ENCODE results near the gene RAB12. TPM values are rescaled to one million over a fixed set of nuclear protein-coding genes. Genes with fewer than 3 reads are reported as not detected.
A peak's percentile ranks its signal among the peaks of the same experiment; 100 is the strongest.

Gene RAB12
- total and polyA plus RNA-seq, 2 of the 13 experiments (the other 11 are each of a cell fraction or from before 2014, with no cell fraction given), result 9.5 to 25.3 TPM

DNA sequence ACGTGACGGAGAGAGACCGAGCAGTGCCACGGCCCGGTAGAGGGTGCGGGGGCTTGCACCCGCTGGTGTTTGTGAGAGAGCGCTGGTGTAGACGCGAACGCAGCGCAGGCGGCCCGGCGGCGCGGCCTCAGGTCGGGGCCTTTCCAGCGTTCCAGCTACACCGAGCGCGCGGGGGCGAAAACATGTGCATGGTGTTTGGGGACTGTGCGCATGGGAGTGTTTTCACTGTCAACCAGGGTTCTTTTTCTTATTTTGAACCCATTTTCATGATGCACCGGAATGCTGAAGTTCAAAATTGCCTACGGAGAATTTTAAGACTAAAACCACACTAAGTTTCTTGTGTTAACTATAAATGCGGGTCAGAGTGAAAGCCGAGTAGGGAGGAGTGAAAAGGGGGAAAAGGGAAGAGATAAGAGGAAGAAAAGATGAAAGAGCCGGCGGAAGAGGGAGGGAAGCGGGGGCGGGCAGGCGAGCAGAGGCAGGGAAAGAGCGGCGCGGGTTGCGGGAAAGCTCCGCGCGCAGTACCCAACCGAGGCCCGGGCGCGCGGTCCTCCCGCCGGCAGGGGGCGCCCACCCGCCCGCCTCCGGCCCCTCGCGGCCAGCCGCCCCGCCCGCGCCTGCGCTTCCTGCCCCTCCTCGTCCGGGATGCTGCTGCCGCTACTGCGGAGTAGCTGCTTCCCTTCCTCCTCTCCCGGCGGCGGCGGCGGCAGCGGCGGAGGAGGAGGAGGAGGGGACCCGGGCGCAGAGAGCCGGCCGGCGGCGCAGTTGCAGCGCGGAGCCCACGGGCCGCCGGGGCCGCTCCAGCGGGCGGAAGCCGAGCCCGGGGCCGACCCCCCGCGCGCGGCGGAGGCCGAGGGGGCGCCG, at the start of gene RAB12 (continued):
- TF ChIP-seq ZNF577 (CRISPR knock-in tag; IDR thresholded peaks at IDR 0.05; ENCODE audit: borderline replicate concordance, low read depth) (no peak), FOXO1 (CRISPR knock-in tag; IDR thresholded peaks at IDR 0.05) (no peak), NFATC3 (CRISPR knock-in tag; IDR thresholded peaks at IDR 0.05) (peak; percentile 15; the same call in 1 of the 2 replicates), SETDB1 (CRISPR knock-in tag; IDR thresholded peaks at IDR 0.05; ENCODE audit: borderline replicate concordance) (no peak), ATF1 (CRISPR knock-in tag; IDR thresholded peaks at IDR 0.05) (no peak), ZSCAN12 (CRISPR knock-in tag; IDR thresholded peaks at IDR 0.05) (no peak), EED (CRISPR knock-in tag; IDR thresholded peaks at IDR 0.05) (no peak), HNRNPUL1 (IDR thresholded peaks at IDR 0.05; ENCODE audit: low read depth, low read length) (no peak), CC2D1A (CRISPR knock-in tag; IDR thresholded peaks at IDR 0.05) (no peak), RFX3 (CRISPR knock-in tag; IDR thresholded peaks at IDR 0.05) (no peak), KMT2B (CRISPR knock-in tag; IDR thresholded peaks at IDR 0.05) (0 out of 2 replicates have a peak, but pooled peaks have one; percentile 25), MTA3 (CRISPR knock-in tag; IDR thresholded peaks at IDR 0.05) (no peak), ZFP36L1 (CRISPR knock-in tag; IDR thresholded peaks at IDR 0.05) (no peak), ZNF451 (CRISPR knock-in tag; IDR thresholded peaks at IDR 0.05) (no peak), SCMH1 (CRISPR knock-in tag; IDR thresholded peaks at IDR 0.05; ENCODE audit: borderline replicate concordance) (no peak), ZNF138 (CRISPR knock-in tag; IDR thresholded peaks at IDR 0.05; ENCODE audit: low read depth) (no peak), TBP (CRISPR knock-in tag; IDR thresholded peaks at IDR 0.05) (no peak), JUNB (CRISPR knock-in tag; IDR thresholded peaks at IDR 0.05; ENCODE audit: borderline replicate concordance) (no peak), ZFX (CRISPR knock-in tag; IDR thresholded peaks at IDR 0.05; ENCODE audit: low read depth) (peak; percentile 39)
- TF ChIP-seq, protein P1, sequence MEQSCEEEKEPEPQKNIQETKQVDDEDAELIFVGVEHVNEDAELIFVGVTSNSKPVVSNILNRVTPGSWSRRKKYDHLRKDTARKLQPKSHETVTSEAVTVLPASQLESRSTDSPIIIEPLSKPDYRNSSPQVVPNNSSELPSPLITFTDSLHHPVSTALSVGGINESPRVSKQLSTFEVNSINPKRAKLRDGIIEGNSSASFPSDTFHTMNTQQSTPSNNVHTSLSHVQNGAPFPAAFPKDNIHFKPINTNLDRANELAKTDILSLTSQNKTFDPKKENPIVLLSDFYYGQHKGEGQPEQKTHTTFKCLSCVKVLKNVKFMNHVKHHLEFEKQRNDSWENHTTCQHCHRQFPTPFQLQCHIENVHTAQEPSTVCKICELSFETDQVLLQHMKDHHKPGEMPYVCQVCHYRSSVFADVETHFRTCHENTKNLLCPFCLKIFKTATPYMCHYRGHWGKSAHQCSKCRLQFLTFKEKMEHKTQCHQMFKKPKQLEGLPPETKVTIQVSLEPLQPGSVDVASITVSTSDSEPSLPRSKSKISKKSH (CRISPR knock-in tag; IDR thresholded peaks at IDR 0.05; ENCODE audit: borderline replicate concordance), result no peak
- TF ChIP-seq, protein P2, sequence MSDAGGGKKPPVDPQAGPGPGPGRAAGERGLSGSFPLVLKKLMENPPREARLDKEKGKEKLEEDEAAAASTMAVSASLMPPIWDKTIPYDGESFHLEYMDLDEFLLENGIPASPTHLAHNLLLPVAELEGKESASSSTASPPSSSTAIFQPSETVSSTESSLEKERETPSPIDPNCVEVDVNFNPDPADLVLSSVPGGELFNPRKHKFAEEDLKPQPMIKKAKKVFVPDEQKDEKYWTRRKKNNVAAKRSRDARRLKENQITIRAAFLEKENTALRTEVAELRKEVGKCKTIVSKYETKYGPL (CRISPR knock-in tag; IDR thresholded peaks at IDR 0.05), result no peak
- TF ChIP-seq, protein P3, sequence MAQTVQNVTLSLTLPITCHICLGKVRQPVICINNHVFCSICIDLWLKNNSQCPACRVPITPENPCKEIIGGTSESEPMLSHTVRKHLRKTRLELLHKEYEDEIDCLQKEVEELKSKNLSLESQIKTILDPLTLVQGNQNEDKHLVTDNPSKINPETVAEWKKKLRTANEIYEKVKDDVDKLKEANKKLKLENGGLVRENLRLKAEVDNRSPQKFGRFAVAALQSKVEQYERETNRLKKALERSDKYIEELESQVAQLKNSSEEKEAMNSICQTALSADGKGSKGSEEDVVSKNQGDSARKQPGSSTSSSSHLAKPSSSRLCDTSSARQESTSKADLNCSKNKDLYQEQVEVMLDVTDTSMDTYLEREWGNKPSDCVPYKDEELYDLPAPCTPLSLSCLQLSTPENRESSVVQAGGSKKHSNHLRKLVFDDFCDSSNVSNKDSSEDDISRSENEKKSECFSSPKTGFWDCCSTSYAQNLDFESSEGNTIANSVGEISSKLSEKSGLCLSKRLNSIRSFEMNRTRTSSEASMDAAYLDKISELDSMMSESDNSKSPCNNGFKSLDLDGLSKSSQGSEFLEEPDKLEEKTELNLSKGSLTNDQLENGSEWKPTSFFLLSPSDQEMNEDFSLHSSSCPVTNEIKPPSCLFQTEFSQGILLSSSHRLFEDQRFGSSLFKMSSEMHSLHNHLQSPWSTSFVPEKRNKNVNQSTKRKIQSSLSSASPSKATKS (CRISPR knock-in tag; IDR thresholded peaks at IDR 0.05), result no peak
- TF ChIP-seq, protein P4, sequence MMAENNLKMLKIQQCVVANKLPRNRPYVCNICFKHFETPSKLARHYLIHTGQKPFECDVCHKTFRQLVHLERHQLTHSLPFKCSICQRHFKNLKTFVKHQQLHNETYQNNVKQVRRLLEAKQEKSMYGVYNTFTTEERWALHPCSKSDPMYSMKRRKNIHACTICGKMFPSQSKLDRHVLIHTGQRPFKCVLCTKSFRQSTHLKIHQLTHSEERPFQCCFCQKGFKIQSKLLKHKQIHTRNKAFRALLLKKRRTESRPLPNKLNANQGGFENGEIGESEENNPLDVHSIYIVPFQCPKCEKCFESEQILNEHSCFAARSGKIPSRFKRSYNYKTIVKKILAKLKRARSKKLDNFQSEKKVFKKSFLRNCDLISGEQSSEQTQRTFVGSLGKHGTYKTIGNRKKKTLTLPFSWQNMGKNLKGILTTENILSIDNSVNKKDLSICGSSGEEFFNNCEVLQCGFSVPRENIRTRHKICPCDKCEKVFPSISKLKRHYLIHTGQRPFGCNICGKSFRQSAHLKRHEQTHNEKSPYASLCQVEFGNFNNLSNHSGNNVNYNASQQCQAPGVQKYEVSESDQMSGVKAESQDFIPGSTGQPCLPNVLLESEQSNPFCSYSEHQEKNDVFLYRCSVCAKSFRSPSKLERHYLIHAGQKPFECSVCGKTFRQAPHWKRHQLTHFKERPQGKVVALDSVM (CRISPR knock-in tag; IDR thresholded peaks at IDR 0.05), result no peak
- TF ChIP-seq, protein P5, sequence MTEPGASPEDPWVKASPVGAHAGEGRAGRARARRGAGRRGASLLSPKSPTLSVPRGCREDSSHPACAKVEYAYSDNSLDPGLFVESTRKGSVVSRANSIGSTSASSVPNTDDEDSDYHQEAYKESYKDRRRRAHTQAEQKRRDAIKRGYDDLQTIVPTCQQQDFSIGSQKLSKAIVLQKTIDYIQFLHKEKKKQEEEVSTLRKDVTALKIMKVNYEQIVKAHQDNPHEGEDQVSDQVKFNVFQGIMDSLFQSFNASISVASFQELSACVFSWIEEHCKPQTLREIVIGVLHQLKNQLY (CRISPR knock-in tag; IDR thresholded peaks at IDR 0.05), result no peak

Measured in HepG2 (cell line).